NCI-H2107 (cell line): ENCODE data around the gene TRIM63.

ENCODE experiments used
- DNase-seq: peaks from one replicate; lab custom pipeline; 2025; lab: John Stamatoyannopoulos, UW

The TRIM63 gene

GRCh38 chr1:26015358-26015757 lies 52.1 kb downstream of the TRIM63 start:
- DNase-seq, result no peak

GRCh38 chr1:26014179-26014578 lies 53.3 kb downstream of the TRIM63 start:
- DNase-seq, result no peak

GRCh38 chr1:26012864-26013263 lies 54.6 kb downstream of the TRIM63 start:
- no peak for DNase-seq

GRCh38 chr1:26010825-26011224 lies 56.6 kb downstream of the TRIM63 start:
- peak; percentile 35 for DNase-seq

- DNase-seq, result no peak
Measured at GRCh38 chr1:26009796-26010447, 57.5 kb downstream of the TRIM63 start.

- DNase-seq, result no peak
Measured at GRCh38 chr1:26006710-26007109, 60.7 kb downstream of the TRIM63 start.

GRCh38 chr1:26005434-26006105 lies 61.9 kb downstream of the TRIM63 start:
- DNase-seq, result no peak

- DNase-seq, result no peak
Measured at GRCh38 chr1:26003756-26004155, 63.7 kb downstream of the TRIM63 start.

- no peak for DNase-seq
Measured at GRCh38 chr1:26003262-26003661, 64.2 kb downstream of the TRIM63 start.
